Fibroblast of pulmonary artery (primary cell): ENCODE data around the gene PEX11G.

Source experiments
- DNase-seq: peaks from one replicate; pipeline ENCODE4 v3.0.0-alpha.2; 2010; ENCODE audit warnings: low read depth
- H3K4me3 ChIP-seq: replicated peaks from 2 replicates; pipeline ENCODE4 v1.5.1; 2011; ENCODE audit warnings: low read depth, mild to moderate bottlenecking, control low read depth, low read length, moderate library complexity
- CTCF ChIP-seq: IDR thresholded peaks from 2 replicates; pipeline ENCODE4 v1.5.1; 2011; ENCODE audit warnings: mild to moderate bottlenecking, control low read depth, low read length, inconsistent platforms; ENCODE audit errors: missing control alignments

The PEX11G gene

GRCh38 chr19:7504684-7505083 lies 15.8 kb upstream of the PEX11G start:
- H3K4me3 ChIP-seq = no peak overlapping the region
- TF ChIP-seq CTCF = no peak
- no peak for DNase-seq

- TF ChIP-seq CTCF = no peak
- no peak overlapping the region for H3K4me3 ChIP-seq
- no peak for DNase-seq
These were observed 13.7 kb upstream of the PEX11G start for GRCh38 chr19:7502552-7502951.

- TF ChIP-seq CTCF = no peak
- no peak overlapping the region for H3K4me3 ChIP-seq
- no peak for DNase-seq
These were observed 12.1 kb upstream of the PEX11G start for GRCh38 chr19:7500811-7501450.

DNA sequence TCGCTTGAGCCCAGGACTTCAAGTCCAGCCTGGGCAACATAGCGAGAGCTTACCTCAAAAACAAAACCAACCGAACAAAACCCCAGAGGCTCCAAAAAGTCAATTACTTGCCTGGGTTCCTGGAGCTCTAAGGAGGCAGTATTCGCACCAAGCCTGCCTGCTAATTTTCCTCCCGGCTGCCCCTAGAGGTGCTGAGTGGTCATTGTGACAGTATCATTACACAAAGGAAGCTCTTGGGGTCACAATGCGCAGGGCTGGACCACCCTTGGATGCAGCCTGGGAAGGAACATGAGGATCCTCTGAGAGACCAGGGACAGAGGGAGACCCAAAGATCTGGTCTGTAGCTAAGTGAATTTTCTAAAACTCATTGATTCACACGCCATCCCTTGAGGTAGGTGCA lies 8.5 kb upstream of the PEX11G start:
- TF ChIP-seq CTCF = peak; percentile 52
- DNase-seq = no peak
- no peak overlapping the region for H3K4me3 ChIP-seq

- H3K4me3 ChIP-seq = no peak overlapping the region
- TF ChIP-seq CTCF = no peak
- DNase-seq = peak; percentile 21
These were observed 5.7 kb upstream of the PEX11G start for GRCh38 chr19:7494416-7495098.

DNA sequence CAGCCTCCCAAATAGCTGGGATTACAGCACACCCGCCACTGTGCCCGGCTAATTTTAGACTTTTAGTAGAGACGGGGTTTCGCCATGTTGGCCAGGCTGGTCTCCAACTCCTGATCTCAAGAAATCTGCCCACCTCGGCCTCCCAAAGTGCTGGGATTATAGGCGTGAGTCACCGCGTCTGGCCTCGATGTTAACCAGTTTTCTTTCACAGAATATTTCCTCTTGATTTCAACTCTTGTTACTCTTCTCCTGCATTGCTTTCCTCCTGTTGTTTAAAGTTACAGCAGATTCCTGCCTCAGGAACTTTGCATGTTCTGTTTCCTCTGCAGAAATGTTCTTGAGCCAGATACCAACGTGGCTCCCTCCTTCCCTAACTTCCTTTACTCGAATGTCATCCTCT lies 3.7 kb upstream of the PEX11G start:
- no peak for DNase-seq
- TF ChIP-seq CTCF = no peak

GRCh38 chr19:7492142-7492541 lies 3.3 kb upstream of the PEX11G start:
- DNase-seq = peak; percentile 82
- no peak for TF ChIP-seq CTCF
- H3K4me3 ChIP-seq = no peak overlapping the region

More for the DNA sequence above, 3.7 kb upstream of the PEX11G start:
- H3K4me3 ChIP-seq = no peak overlapping the region
